A549 treated with AZD9567 at 1 μM for 4 hours (cell line): Measurements from ENCODE around the gene LCK. TPM values are rescaled to one million over a fixed set of nuclear protein-coding genes. Genes with fewer than 3 reads are reported as not detected.

ENCODE experiments used
- total RNA-seq: library from RNA; stranded (reverse); fragments of 200-300 nt; extraction: Qiagen RNA extraction; gene quantifications from 5 replicates; pipeline ENCODE4 v1.2.3, GENCODE V29; 2022; ENCODE audit not compliant: insufficient read depth

LCK gene
- 0.03 to 0.08 TPM (median 0.06 TPM) in 3 of 5 replicates, not detected in the others for total RNA-seq

GRCh38 chr1:32250893-32251716, at the start of gene LCK:
LCK (plus strand) TSS chr1:32251265; CDS start chr1:32274330, 23,065 bp downstream.

DNA sequence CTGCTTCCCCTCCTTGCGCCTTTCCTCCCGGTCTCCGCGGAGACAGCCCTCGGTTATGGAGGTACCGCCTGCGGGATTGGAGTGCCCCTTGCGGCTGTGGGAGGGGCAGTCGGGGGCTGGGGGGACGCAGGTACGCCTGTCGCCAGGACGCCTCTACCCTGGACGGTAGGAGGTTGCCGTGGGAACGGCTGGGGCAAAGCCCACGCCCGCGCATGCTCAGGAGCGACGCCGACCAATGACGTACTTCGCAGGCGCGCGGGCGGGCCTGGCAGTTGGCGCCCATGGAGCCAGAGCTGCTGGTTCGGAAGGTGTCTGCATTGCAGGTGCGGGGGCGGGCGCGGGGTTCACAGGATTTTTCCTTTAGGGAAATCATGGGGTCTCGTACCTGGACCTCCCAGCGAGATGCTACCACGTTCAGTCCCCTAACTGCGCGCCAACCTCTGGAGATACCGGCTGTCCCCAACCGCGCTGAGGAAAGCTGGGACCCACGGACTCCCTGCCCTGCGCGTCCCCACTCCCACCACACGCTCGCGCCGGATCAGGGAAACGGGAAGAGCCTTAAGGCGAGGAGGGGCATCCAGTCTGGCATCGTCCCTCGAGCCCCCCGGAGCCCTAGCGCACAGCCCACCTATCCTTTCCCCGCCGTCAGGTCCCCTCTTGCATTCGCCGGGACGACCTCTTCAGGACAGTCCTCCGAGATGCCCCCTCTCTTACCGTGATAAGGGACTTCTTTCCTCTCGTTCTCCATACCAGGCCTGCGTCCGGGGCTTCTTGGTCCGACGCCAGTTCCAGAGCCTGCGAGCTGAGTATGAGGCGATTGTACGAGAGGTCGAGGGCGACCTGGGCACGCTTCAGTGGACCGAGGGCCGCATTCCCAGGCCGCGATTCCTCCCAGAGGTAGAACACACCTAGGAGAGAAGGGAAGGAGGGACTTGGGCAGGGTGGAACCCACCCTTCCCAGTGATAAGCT, 45.4 kb upstream of the LCK start, which contains the start of gene IQCC:
IQCC (plus strand) TSS at position 271 of the 970 bp plus-strand sequence; CDS start at position 282, 11 bp downstream.

GRCh38 chr1:32208891-32209328, 42.2 kb upstream of the LCK start, which contains the start of gene DCDC2B:
DCDC2B (plus strand) TSS chr1:32209089; CDS start chr1:32209094, 5 bp downstream.

DNA sequence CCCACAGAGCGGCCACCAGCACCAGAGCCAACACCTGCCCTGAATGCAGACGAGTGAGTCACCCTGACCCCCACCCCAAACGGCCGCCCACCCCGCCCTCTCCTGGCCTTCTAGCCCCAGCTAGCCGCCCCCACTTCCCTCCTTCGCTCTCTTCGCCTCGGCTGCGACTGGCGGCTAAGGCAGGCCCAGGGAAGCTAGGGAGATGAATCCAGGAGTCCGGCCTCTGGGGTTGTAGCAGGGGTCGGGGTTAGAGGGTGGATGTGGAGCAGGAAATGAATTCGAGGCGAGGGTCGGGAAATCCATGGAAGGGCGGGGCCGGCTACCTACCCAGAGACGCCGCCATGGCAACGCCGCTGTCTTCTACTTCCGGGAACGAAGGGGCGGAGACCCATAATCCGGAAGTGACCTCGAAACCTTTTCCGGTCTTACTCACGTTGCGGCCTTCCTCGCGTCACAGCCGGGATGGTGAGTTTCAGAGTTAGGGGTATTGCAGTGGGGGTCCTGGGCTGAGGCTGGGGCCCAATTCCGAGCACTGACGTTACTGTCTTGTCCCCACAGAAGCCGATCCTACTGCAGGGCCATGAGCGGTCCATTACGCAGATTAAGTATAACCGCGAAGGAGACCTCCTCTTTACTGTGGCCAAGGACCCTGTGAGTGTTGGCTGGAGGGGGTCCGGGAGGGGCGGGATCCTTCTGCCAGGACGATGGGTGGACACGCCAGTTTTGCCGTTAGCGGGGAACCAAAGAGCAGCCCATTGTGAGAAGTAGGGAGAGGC, 28.9 kb upstream of the LCK start, which contains the start of the genes EIF3I and TMEM234:
EIF3I (plus strand) TSS at position 428 of the 776 bp plus-strand sequence; CDS start at position 463, 35 bp downstream.
TMEM234 (minus strand) TSS at position 374 of the 776 bp plus-strand sequence; CDS start at position 343, 31 bp downstream.

GRCh38 chr1:32246888-32247273, 4.2 kb upstream of the LCK start, which contains the start of gene FAM167B:
FAM167B (plus strand) TSS chr1:32247222; CDS start chr1:32247422, 200 bp downstream.

GRCh38 chr1:32291708-32292538, 40.9 kb downstream of the LCK start, which contains the start of gene HDAC1:
HDAC1 (plus strand) TSS chr1:32292083; CDS start chr1:32292170, 87 bp downstream.

Other genes with a start within 250 kb of the LCK start
- gene KHDRBS1, start 237.4 kb upstream of the LCK start, total RNA-seq, result 120 to 137 TPM (median 136 TPM) in 5 replicates
- gene TMEM39B, start 178.3 kb upstream of the LCK start, total RNA-seq, result 9.9 to 13.9 TPM (median 12.3 TPM) in 5 replicates
- 13.0 to 22.9 TPM (median 13.6 TPM) in 5 replicates for gene KPNA6, start 143.2 kb upstream of the LCK start, total RNA-seq
- gene TXLNA, start 71.6 kb upstream of the LCK start, total RNA-seq, result 25.4 to 36.0 TPM (median 26.3 TPM) in 5 replicates
- gene CCDC28B, start 50.7 kb upstream of the LCK start, total RNA-seq, result 1.6 to 2.6 TPM (median 2.1 TPM) in 4 of 5 replicates, not detected in the other
- 1.00 to 2.5 TPM (median 1.7 TPM) in 5 replicates for gene IQCC, start 45.6 kb upstream of the LCK start, total RNA-seq
- gene DCDC2B, start 42.2 kb upstream of the LCK start, total RNA-seq, result not detected in 5 replicates
- gene TMEM234, start 28.9 kb upstream of the LCK start, total RNA-seq, result 7.2 to 8.6 TPM (median 8.1 TPM) in 5 replicates
- 248 to 291 TPM (median 268 TPM) in 5 replicates for gene EIF3I, start 28.9 kb upstream of the LCK start, total RNA-seq
- gene FAM167B, start 4.0 kb upstream of the LCK start, total RNA-seq, result 0.44 to 0.79 TPM (median 0.57 TPM) in 4 of 5 replicates, not detected in the other
- 52.7 to 56.4 TPM (median 54.8 TPM) in 5 replicates for gene HDAC1, start 40.8 kb downstream of the LCK start, total RNA-seq
- 59.8 to 69.6 TPM (median 68.4 TPM) in 5 replicates for gene MARCKSL1, start 85.0 kb downstream of the LCK start, total RNA-seq
- 0.71 to 5.3 TPM (median 4.9 TPM) in 5 replicates for gene FAM229A, start 111.2 kb downstream of the LCK start, total RNA-seq
- gene TSSK3, start 111.3 kb downstream of the LCK start, total RNA-seq, result 0.14 TPM in 1 of 5 replicates, not detected in the others
- 17.1 to 22.1 TPM (median 20.4 TPM) in 5 replicates for gene BSDC1, start 143.2 kb downstream of the LCK start, total RNA-seq
- gene ZBTB8B, start 213.8 kb downstream of the LCK start, total RNA-seq, result 0.01 TPM in 1 of 5 replicates, not detected in the others